Erythroblast (primary cell): ENCODE data around the gene OSBPL10.

Experiments
- GATA1 ChIP-seq: IDR thresholded peaks from 2 replicates; pipeline ENCODE4 v1.6.1; 2011; ENCODE audit warnings: low read depth, mild to moderate bottlenecking, control low read depth, low read length, moderate library complexity
- POLR2A ChIP-seq: IDR thresholded peaks from 2 replicates; pipeline ENCODE4 v1.6.1; 2011; ENCODE audit warnings: mild to moderate bottlenecking, low read length

DNA sequence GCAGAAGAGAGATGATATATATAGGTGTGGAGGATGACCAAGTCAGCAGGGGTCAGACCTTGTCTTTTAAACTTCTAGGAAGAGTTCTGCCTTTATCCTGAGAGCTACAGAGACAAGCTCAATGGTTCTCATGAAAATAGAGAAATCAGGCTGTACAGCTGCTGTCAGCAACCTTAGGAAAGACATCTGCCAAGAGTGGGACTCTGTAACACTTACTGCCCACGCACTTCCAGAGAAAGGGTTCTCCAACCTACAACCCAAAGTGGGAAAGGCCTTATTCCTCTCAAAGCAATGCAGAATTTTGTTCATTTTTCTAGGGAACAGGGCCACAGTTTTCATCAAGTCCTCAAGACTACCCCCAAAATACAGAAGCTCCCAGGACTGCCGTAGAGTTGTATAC, 309.6 kb downstream of the OSBPL10 start:
- TF ChIP-seq GATA1 (no peak), POLR2A (no peak)
